Measurements from ENCODE around the gene TM7SF2.
A peak's percentile ranks its signal among the peaks of the same experiment; 100 is the strongest.

Gene TM7SF2

DNA sequence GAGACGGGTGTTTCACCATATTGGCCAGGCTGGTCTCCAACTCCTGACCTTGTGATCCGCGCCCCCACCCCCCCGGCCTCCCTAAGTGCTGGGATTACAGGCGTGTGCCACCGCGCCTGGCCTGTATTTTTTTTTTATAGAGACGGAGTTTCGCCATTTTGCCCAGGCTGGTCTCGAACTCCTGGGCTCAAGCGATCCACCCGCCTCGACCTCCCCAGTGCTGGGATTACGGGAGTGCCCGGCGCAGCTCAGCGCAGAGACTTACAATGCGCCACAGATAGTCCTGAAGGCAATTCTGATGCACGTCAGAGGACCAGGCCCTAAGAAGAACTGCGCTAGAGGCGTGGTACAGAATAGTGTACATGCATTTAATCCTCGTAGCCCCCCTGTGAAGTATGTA is 16.2 kb upstream of the TM7SF2 start:
- no peaks in the 10 kb centered on the region for H3K9me3 ChIP-seq (ENCODE audit: insufficient read depth, low read depth, low read length)
- peaks cover 20% of the 10 kb centered on the region for H3K4me1 ChIP-seq (ENCODE audit: insufficient read depth, low read length, poor library complexity, severe bottlenecking)
- peak overlapping the region; percentile 25 for H3K4me2 ChIP-seq (ENCODE audit: low read depth, low read length, poor library complexity, severe bottlenecking)
- peaks cover 32% of the 10 kb centered on the region for H3K79me2 ChIP-seq (ENCODE audit: insufficient read depth, low read length)
- H3K36me3 ChIP-seq (ENCODE audit: insufficient read depth, low read length): no peaks in the 10 kb centered on the region
- H3K9ac ChIP-seq (ENCODE audit: low read depth, low read length, poor library complexity, severe bottlenecking): no peak overlapping the region
- H3F3A ChIP-seq (ENCODE audit: low read depth): no peaks in the 10 kb centered on the region
- peak overlapping the region; percentile 96 for H3K4me3 ChIP-seq (ENCODE audit: low read length, poor library complexity, severe bottlenecking)
- TF ChIP-seq EZH2phosphoT487 (IDR thresholded peaks at IDR 0.05; ENCODE audit: borderline replicate concordance): no peak
- TF ChIP-seq, protein P1, sequence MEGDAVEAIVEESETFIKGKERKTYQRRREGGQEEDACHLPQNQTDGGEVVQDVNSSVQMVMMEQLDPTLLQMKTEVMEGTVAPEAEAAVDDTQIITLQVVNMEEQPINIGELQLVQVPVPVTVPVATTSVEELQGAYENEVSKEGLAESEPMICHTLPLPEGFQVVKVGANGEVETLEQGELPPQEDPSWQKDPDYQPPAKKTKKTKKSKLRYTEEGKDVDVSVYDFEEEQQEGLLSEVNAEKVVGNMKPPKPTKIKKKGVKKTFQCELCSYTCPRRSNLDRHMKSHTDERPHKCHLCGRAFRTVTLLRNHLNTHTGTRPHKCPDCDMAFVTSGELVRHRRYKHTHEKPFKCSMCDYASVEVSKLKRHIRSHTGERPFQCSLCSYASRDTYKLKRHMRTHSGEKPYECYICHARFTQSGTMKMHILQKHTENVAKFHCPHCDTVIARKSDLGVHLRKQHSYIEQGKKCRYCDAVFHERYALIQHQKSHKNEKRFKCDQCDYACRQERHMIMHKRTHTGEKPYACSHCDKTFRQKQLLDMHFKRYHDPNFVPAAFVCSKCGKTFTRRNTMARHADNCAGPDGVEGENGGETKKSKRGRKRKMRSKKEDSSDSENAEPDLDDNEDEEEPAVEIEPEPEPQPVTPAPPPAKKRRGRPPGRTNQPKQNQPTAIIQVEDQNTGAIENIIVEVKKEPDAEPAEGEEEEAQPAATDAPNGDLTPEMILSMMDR (conservative IDR thresholded peaks at IDR 0.05; ENCODE audit: low read length): no peak
- peak overlapping the region; percentile 92 for H2AFZ ChIP-seq (ENCODE audit: low read length)
- peaks cover 14% of the 10 kb centered on the region for H4K20me1 ChIP-seq (ENCODE audit: insufficient read depth, low read length, poor library complexity, severe bottlenecking)
- H3K9me2 ChIP-seq (replicated peaks; ENCODE audit: low read depth, low read length): no peaks in the 10 kb centered on the region
- H3K27me3 ChIP-seq (ENCODE audit: insufficient read depth, low read length, poor library complexity, severe bottlenecking): no peaks in the 10 kb centered on the region

DNA sequence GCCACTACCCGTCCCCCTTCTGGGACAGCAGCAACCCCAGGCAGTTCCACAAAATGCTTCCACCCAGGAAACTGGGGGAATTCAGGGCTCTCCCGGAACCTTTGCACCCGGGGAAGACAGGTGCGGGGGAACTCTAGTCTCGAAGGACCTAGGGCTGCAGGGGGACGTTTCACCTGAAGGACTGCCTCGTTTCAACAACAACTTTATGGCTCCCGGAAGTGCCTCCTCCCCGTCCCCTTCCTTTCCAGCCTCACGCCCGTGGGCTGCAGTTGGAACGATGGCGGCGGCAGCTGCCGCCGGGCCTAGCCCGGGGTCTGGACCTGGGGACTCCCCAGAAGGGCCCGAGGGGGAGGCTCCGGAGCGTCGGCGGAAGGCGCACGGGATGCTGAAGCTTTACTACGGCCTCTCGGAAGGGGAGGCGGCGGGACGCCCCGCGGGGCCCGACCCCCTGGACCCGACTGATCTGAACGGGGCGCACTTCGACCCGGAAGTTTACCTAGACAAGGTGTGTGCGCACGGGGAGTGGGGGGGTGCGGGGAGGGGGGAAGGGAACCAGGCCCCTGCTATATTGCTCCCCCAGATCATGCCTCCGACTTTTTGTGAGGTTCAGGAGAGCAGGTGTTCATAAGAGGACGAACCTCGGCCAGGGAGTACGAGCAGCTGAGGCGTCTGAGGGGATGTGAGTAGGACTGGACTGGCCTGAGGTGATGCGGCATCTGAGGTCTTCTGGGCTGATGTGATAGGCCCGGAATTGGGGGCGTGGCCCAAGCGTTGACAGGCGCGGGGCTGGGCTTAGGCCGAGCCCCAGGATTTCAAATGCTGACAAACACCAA is 15.5 kb upstream of the TM7SF2 start, which contains the start of gene VPS51:
VPS51 (plus strand) TSS at position 241 of the 833 bp plus-strand sequence; CDS start at position 278, 37 bp downstream.
- Histone ChIP-seq H3K9ac (ENCODE audit: low read depth, low read length, poor library complexity, severe bottlenecking) (peak within 1 kb of the TSS; percentile 87), H4K20me1 (ENCODE audit: insufficient read depth, low read length, poor library complexity, severe bottlenecking) (peaks cover 14% of the 10 kb centered on the region), H2AFZ (ENCODE audit: low read length) (peak within 1 kb of the TSS; percentile 92), H3K27me3 (ENCODE audit: insufficient read depth, low read length, poor library complexity, severe bottlenecking) (no peaks in the 10 kb centered on the region), H3K4me1 (ENCODE audit: insufficient read depth, low read length, poor library complexity, severe bottlenecking) (peaks cover 20% of the 10 kb centered on the region), H3K36me3 (ENCODE audit: insufficient read depth, low read length) (no peaks in the 10 kb centered on the region), H3K9me2 (replicated peaks; ENCODE audit: low read depth, low read length) (no peaks in the 10 kb centered on the region), H3K4me2 (ENCODE audit: low read depth, low read length, poor library complexity, severe bottlenecking) (peak within 1 kb of the TSS; percentile 97), H3K4me3 (ENCODE audit: low read length, poor library complexity, severe bottlenecking) (peak within 1 kb of the TSS; percentile 96), H3K79me2 (ENCODE audit: insufficient read depth, low read length) (peaks cover 38% of the 10 kb centered on the region), H3K9me3 (ENCODE audit: insufficient read depth, low read depth, low read length) (no peaks in the 10 kb centered on the region), H3F3A (ENCODE audit: low read depth) (no peaks in the 10 kb centered on the region)
- no peak for TF ChIP-seq EZH2phosphoT487 (IDR thresholded peaks at IDR 0.05; ENCODE audit: borderline replicate concordance)
- TF ChIP-seq, protein P1 (conservative IDR thresholded peaks at IDR 0.05; ENCODE audit: low read length): no peak

DNA sequence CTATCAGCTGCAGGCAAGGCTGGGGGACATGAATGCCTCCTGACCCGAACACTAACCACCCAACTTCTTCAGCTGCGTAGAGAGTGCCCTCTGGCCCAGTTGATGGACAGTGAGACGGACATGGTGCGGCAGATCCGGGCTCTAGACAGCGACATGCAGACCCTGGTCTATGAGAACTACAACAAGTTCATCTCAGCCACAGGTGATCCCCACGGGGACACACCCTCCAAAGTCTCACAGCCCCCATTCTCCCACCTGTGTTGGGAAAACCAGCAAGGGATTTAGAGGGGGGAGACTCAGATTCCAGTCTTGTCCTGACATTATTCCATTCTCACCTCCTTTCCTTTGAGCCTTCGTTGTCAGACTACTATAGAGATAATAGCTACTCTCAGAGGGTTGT is 14.7 kb upstream of the TM7SF2 start:
- H3K79me2 ChIP-seq (ENCODE audit: insufficient read depth, low read length): peaks cover 39% of the 10 kb centered on the region
- H3K9ac ChIP-seq (ENCODE audit: low read depth, low read length, poor library complexity, severe bottlenecking): peak overlapping the region; percentile 87

More for the DNA sequence above, 14.7 kb upstream of the TM7SF2 start:
- no peaks in the 10 kb centered on the region for H3K36me3 ChIP-seq (ENCODE audit: insufficient read depth, low read length)
- no peaks in the 10 kb centered on the region for H3K9me2 ChIP-seq (replicated peaks; ENCODE audit: low read depth, low read length)
- H4K20me1 ChIP-seq (ENCODE audit: insufficient read depth, low read length, poor library complexity, severe bottlenecking): peaks cover 14% of the 10 kb centered on the region
- no peak for TF ChIP-seq EZH2phosphoT487 (IDR thresholded peaks at IDR 0.05; ENCODE audit: borderline replicate concordance)
- TF ChIP-seq, protein P1 (conservative IDR thresholded peaks at IDR 0.05; ENCODE audit: low read length): no peak
- H3K4me1 ChIP-seq (ENCODE audit: insufficient read depth, low read length, poor library complexity, severe bottlenecking): peaks cover 20% of the 10 kb centered on the region
- no peak overlapping the region for H2AFZ ChIP-seq (ENCODE audit: low read length)
- H3K4me3 ChIP-seq (ENCODE audit: low read length, poor library complexity, severe bottlenecking): peak overlapping the region; percentile 96
- no peaks in the 10 kb centered on the region for H3K27me3 ChIP-seq (ENCODE audit: insufficient read depth, low read length, poor library complexity, severe bottlenecking)
- no peaks in the 10 kb centered on the region for H3K9me3 ChIP-seq (ENCODE audit: insufficient read depth, low read depth, low read length)
- H3F3A ChIP-seq (ENCODE audit: low read depth): no peaks in the 10 kb centered on the region
- peak overlapping the region; percentile 97 for H3K4me2 ChIP-seq (ENCODE audit: low read depth, low read length, poor library complexity, severe bottlenecking)
